ENCODE results near the gene ADCY5. TPM values are rescaled to one million over a fixed set of nuclear protein-coding genes. Genes with fewer than 3 reads are reported as not detected.

The ADCY5 gene
- total and polyA plus RNA-seq, 2 experiments from 2014 or later: 3.1 to 4.7 TPM

GRCh38 chr3:123295901-123296250 lies 153.0 kb downstream of the ADCY5 start:
- Histone ChIP-seq H3K9me2 (replicated peaks; ENCODE audit: insufficient read depth) (no peaks in the 10 kb centered on the region), H4K20me1 (ENCODE audit: insufficient read depth, poor library complexity, severe bottlenecking) (no peaks in the 10 kb centered on the region), H3K27ac (no peak overlapping the region), H3K4me1 (ENCODE audit: insufficient read depth) (no peaks in the 10 kb centered on the region), H3K79me2 (no peaks in the 10 kb centered on the region), H3K4me2 (no peak overlapping the region), H2AFZ (no peak overlapping the region), H3K4me3 (no peak overlapping the region), H3K9me3 (ENCODE audit: low read depth) (no peaks in the 10 kb centered on the region), H3K27me3 (no peaks in the 10 kb centered on the region), H3K36me3 (replicated peaks; ENCODE audit: insufficient read depth, low read depth) (no peaks in the 10 kb centered on the region)
- no peak for TF ChIP-seq EZH2 (IDR thresholded peaks at IDR 0.05; ENCODE audit: borderline replicate concordance)
- WGBS (ENCODE audit: low lambda C conversion rate, missing lambda C conversion rate): 84% methylated on average over 10 of the region's 11 CpGs
- no peak for DNase-seq (ENCODE audit: low spot score)

- H3K4me3 ChIP-seq: no peak overlapping the region
- no peaks in the 10 kb centered on the region for H4K20me1 ChIP-seq (ENCODE audit: insufficient read depth, poor library complexity, severe bottlenecking)
- no peak for DNase-seq (ENCODE audit: low spot score)
- 80% methylated on average over 7 of the region's 7 CpGs for WGBS (ENCODE audit: low lambda C conversion rate, missing lambda C conversion rate)
- H3K79me2 ChIP-seq: no peaks in the 10 kb centered on the region
- H3K27me3 ChIP-seq: no peaks in the 10 kb centered on the region
- H3K9me3 ChIP-seq (ENCODE audit: low read depth): no peaks in the 10 kb centered on the region
- TF ChIP-seq CTCF (IDR thresholded peaks at IDR 0.05; ENCODE audit: poor library complexity) (no peak), EZH2 (IDR thresholded peaks at IDR 0.05; ENCODE audit: borderline replicate concordance) (no peak), EZH2phosphoT487 (IDR thresholded peaks at IDR 0.05; ENCODE audit: low read depth, severe bottlenecking, unreplicated experiment) (no peak)
- H3K36me3 ChIP-seq (replicated peaks; ENCODE audit: insufficient read depth, low read depth): no peaks in the 10 kb centered on the region
- H3K9me2 ChIP-seq (replicated peaks; ENCODE audit: insufficient read depth): no peaks in the 10 kb centered on the region
- no peak overlapping the region for H3K27ac ChIP-seq
- H3K4me2 ChIP-seq: no peak overlapping the region
- no peaks in the 10 kb centered on the region for H3K4me1 ChIP-seq (ENCODE audit: insufficient read depth)
- H2AFZ ChIP-seq: no peak overlapping the region
Observed at GRCh38 chr3:123295171-123295900, 153.6 kb downstream of the ADCY5 start.

GRCh38 chr3:123294296-123294938 lies 154.5 kb downstream of the ADCY5 start:
- H2AFZ ChIP-seq: no peak overlapping the region
- H3K4me2 ChIP-seq: no peak overlapping the region
- H3K9me3 ChIP-seq (ENCODE audit: low read depth): no peaks in the 10 kb centered on the region
- no peak for TF ChIP-seq CTCF (IDR thresholded peaks at IDR 0.05; ENCODE audit: poor library complexity)
- TF ChIP-seq EZH2 (IDR thresholded peaks at IDR 0.05; ENCODE audit: borderline replicate concordance): no peak
- no peak for TF ChIP-seq EZH2phosphoT487 (IDR thresholded peaks at IDR 0.05; ENCODE audit: low read depth, severe bottlenecking, unreplicated experiment)
- no peak overlapping the region for H3K27ac ChIP-seq
- H3K27me3 ChIP-seq: no peaks in the 10 kb centered on the region
- H3K79me2 ChIP-seq: no peaks in the 10 kb centered on the region
- H3K4me1 ChIP-seq (ENCODE audit: insufficient read depth): no peaks in the 10 kb centered on the region
- H3K9me2 ChIP-seq (replicated peaks; ENCODE audit: insufficient read depth): no peaks in the 10 kb centered on the region
- no peaks in the 10 kb centered on the region for H4K20me1 ChIP-seq (ENCODE audit: insufficient read depth, poor library complexity, severe bottlenecking)
- 94% methylated on average over 13 of the region's 13 CpGs for WGBS (ENCODE audit: low lambda C conversion rate, missing lambda C conversion rate)
- H3K4me3 ChIP-seq: no peak overlapping the region
- H3K36me3 ChIP-seq (replicated peaks; ENCODE audit: insufficient read depth, low read depth): no peaks in the 10 kb centered on the region
- no peak for DNase-seq (ENCODE audit: low spot score)
